ENCODE data around the gene BBX. TPM values are rescaled to one million over a fixed set of nuclear protein-coding genes. Genes with fewer than 3 reads are reported as not detected.

Gene BBX
- 15.7 TPM for polyA plus RNA-seq (2013, experiment 1 of 2)
- polyA plus RNA-seq (2013, experiment 2 of 2) = 24.7 TPM

- peak within 1 kb of the TSS; percentile 53 for H3K9ac ChIP-seq (ENCODE audit: low read depth, low read length)
- no peaks in the 10 kb centered on the region for H3K9me3 ChIP-seq (ENCODE audit: insufficient read depth, low read depth, low read length)
- H3K36me3 ChIP-seq (ENCODE audit: insufficient read depth, low read length) = peaks cover 11% of the 10 kb centered on the region
- H3K4me1 ChIP-seq (ENCODE audit: insufficient read depth, low read length) = 0 out of 2 replicates have a peak, but pooled peaks cover 8% of the 10 kb centered on the region
- H3K4me3 ChIP-seq (ENCODE audit: low read length) = peak within 1 kb of the TSS; percentile 75
- peaks cover 12% of the 10 kb centered on the region for H3K27me3 ChIP-seq (ENCODE audit: insufficient read depth, low read length)
- under 1% methylated on average over 42 of the region's 42 CpGs for WGBS
- H3K27ac ChIP-seq (ENCODE audit: low read depth, low read length) = peak within 1 kb of the TSS; percentile 34; the same call in 1 of the 2 replicates
These were observed at the start of gene BBX for GRCh38 chr3:107522510-107523288. Gene BBX, plus strand, starts transcription at chr3:107522962. Its CDS starts 187,499 bp downstream, at chr3:107710461.

GRCh38 chr3:107476462-107476861, 46.3 kb upstream of the BBX start:
- H3K27ac ChIP-seq (ENCODE audit: low read depth, low read length) = no peak overlapping the region
- H3K9me3 ChIP-seq (ENCODE audit: insufficient read depth, low read depth, low read length) = 0 out of 2 replicates have a peak, but pooled peaks cover 4% of the 10 kb centered on the region
- H3K4me3 ChIP-seq (ENCODE audit: low read length) = no peak overlapping the region
- peaks cover 10% of the 10 kb centered on the region for H3K4me1 ChIP-seq (ENCODE audit: insufficient read depth, low read length)
- no peak overlapping the region for H3K9ac ChIP-seq (ENCODE audit: low read depth, low read length)
- no peaks in the 10 kb centered on the region for H3K27me3 ChIP-seq (ENCODE audit: insufficient read depth, low read length)
- H3K36me3 ChIP-seq (ENCODE audit: insufficient read depth, low read length) = no peaks in the 10 kb centered on the region

GRCh38 chr3:107487490-107487889, 35.3 kb upstream of the BBX start:
- Histone ChIP-seq H3K27me3 (ENCODE audit: insufficient read depth, low read length) (no peaks in the 10 kb centered on the region), H3K4me3 (ENCODE audit: low read length) (no peak overlapping the region), H3K27ac (ENCODE audit: low read depth, low read length) (no peak overlapping the region), H3K9me3 (ENCODE audit: insufficient read depth, low read depth, low read length) (no peaks in the 10 kb centered on the region), H3K9ac (ENCODE audit: low read depth, low read length) (no peak overlapping the region), H3K4me1 (ENCODE audit: insufficient read depth, low read length) (no peaks in the 10 kb centered on the region), H3K36me3 (ENCODE audit: insufficient read depth, low read length) (no peaks in the 10 kb centered on the region)
- 100% methylated on average over 1 of the region's 2 CpGs for WGBS

DNA sequence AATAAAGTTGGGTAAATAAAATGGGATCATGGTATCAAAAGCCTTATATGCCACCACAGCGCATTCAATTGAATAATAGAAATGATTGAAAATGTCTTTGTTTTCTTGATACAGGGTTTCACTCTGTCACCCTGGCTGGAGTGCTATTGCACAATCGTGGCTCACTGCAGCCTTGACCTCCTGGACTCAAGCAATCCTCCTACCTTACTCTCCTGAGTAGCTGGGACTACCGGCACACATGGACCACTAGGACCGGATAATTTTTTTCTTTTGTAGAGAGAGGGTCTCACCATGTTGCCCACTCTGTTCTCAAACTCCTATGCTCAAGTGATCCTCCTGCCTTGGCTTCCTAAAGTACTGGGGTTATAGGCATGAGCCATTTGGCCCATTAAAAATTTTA, 33.8 kb upstream of the BBX start:
- H3K9ac ChIP-seq (ENCODE audit: low read depth, low read length) = no peak overlapping the region
- no peaks in the 10 kb centered on the region for H3K4me1 ChIP-seq (ENCODE audit: insufficient read depth, low read length)
- no peaks in the 10 kb centered on the region for H3K36me3 ChIP-seq (ENCODE audit: insufficient read depth, low read length)
- no peaks in the 10 kb centered on the region for H3K27me3 ChIP-seq (ENCODE audit: insufficient read depth, low read length)
- H3K4me3 ChIP-seq (ENCODE audit: low read length) = no peak overlapping the region
- no peak overlapping the region for H3K27ac ChIP-seq (ENCODE audit: low read depth, low read length)
- H3K9me3 ChIP-seq (ENCODE audit: insufficient read depth, low read depth, low read length) = no peaks in the 10 kb centered on the region
- WGBS = 95% methylated on average over 3 of the region's 4 CpGs

DNA sequence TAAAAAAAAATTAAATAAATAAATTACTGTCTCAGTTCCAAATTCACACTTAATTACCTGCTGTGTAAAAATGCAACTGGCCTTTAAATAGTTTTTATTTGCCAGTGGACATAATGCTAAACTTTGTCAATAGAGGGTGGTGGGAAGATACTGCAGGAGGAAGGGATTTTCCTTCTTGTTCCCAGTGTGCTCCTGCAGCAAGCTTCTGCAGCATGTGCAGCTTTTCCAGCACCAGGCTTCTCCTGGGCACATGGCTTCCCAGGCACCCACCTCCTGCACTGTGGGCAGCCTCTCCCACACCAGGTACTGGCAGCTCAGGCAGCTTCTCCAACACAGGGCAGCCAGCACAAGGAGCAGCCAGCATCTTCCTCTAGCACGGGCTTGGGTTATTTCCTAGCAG, 29.6 kb upstream of the BBX start:
- H3K27me3 ChIP-seq (ENCODE audit: insufficient read depth, low read length) = no peaks in the 10 kb centered on the region
- H3K9me3 ChIP-seq (ENCODE audit: insufficient read depth, low read depth, low read length) = no peaks in the 10 kb centered on the region
- H3K36me3 ChIP-seq (ENCODE audit: insufficient read depth, low read length) = no peaks in the 10 kb centered on the region
- H3K4me1 ChIP-seq (ENCODE audit: insufficient read depth, low read length) = no peaks in the 10 kb centered on the region
- no peak overlapping the region for H3K9ac ChIP-seq (ENCODE audit: low read depth, low read length)
- WGBS = 76% methylated on average over 1 of the region's 1 CpG
- H3K4me3 ChIP-seq (ENCODE audit: low read length) = no peak overlapping the region
- H3K27ac ChIP-seq (ENCODE audit: low read depth, low read length) = no peak overlapping the region

DNA sequence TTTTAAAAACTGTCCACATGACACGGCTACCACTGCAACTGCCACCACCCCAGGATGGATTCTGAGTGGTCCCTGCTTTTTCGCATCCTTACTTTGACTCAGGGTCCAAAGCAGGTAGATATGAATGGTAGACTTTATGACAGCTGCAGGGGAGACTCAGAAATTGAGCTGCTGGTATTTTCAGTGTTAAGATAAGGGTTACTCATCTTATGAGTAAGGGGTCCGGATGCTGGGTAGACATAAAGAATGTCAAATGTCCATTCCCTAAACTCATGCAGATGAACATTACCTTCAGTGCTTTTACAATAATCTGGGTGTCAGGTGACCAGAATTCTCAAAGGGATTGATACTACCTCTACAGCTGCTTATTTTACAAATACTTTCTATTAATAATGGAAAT, 25.9 kb upstream of the BBX start:
- Histone ChIP-seq H3K9me3 (ENCODE audit: insufficient read depth, low read depth, low read length) (no peaks in the 10 kb centered on the region), H3K27me3 (ENCODE audit: insufficient read depth, low read length) (no peaks in the 10 kb centered on the region), H3K9ac (ENCODE audit: low read depth, low read length) (no peak overlapping the region), H3K4me3 (ENCODE audit: low read length) (no peak overlapping the region), H3K27ac (ENCODE audit: low read depth, low read length) (no peak overlapping the region), H3K36me3 (ENCODE audit: insufficient read depth, low read length) (no peaks in the 10 kb centered on the region), H3K4me1 (ENCODE audit: insufficient read depth, low read length) (no peaks in the 10 kb centered on the region)
- 88% methylated on average over 3 of the region's 3 CpGs for WGBS

- 61% methylated on average over 4 of the region's 4 CpGs for WGBS
- H3K4me1 ChIP-seq (ENCODE audit: insufficient read depth, low read length) = no peaks in the 10 kb centered on the region
- H3K27ac ChIP-seq (ENCODE audit: low read depth, low read length) = no peak overlapping the region
These were observed 24.1 kb upstream of the BBX start for GRCh38 chr3:107498646-107499045.

GRCh38 chr3:107506458-107506857, 16.3 kb upstream of the BBX start:
- H3K4me1 ChIP-seq (ENCODE audit: insufficient read depth, low read length) = no peaks in the 10 kb centered on the region
- no peak overlapping the region for H3K9ac ChIP-seq (ENCODE audit: low read depth, low read length)
- no peak overlapping the region for H3K4me3 ChIP-seq (ENCODE audit: low read length)
- H3K27me3 ChIP-seq (ENCODE audit: insufficient read depth, low read length) = no peaks in the 10 kb centered on the region
- 100% methylated on average over 1 of the region's 2 CpGs for WGBS
- no peaks in the 10 kb centered on the region for H3K9me3 ChIP-seq (ENCODE audit: insufficient read depth, low read depth, low read length)
- H3K36me3 ChIP-seq (ENCODE audit: insufficient read depth, low read length) = no peaks in the 10 kb centered on the region
- no peak overlapping the region for H3K27ac ChIP-seq (ENCODE audit: low read depth, low read length)

More at GRCh38 chr3:107498646-107499045, 24.1 kb upstream of the BBX start:
- Histone ChIP-seq H3K36me3 (ENCODE audit: insufficient read depth, low read length) (no peaks in the 10 kb centered on the region), H3K9me3 (ENCODE audit: insufficient read depth, low read depth, low read length) (no peaks in the 10 kb centered on the region), H3K4me3 (ENCODE audit: low read length) (no peak overlapping the region), H3K9ac (ENCODE audit: low read depth, low read length) (0 out of 2 replicates have a peak overlapping the region, but pooled peaks have one; percentile 24), H3K27me3 (ENCODE audit: insufficient read depth, low read length) (no peaks in the 10 kb centered on the region)

- Histone ChIP-seq H3K4me3 (ENCODE audit: low read length) (no peak overlapping the region), H3K4me1 (ENCODE audit: insufficient read depth, low read length) (no peaks in the 10 kb centered on the region), H3K9me3 (ENCODE audit: insufficient read depth, low read depth, low read length) (no peaks in the 10 kb centered on the region), H3K36me3 (ENCODE audit: insufficient read depth, low read length) (no peaks in the 10 kb centered on the region), H3K9ac (ENCODE audit: low read depth, low read length) (no peak overlapping the region), H3K27me3 (ENCODE audit: insufficient read depth, low read length) (no peaks in the 10 kb centered on the region), H3K27ac (ENCODE audit: low read depth, low read length) (no peak overlapping the region)
- WGBS = 100% methylated on average over 2 of the region's 2 CpGs
These were observed 14.4 kb upstream of the BBX start for GRCh38 chr3:107508331-107508730.

- WGBS = 91% methylated on average over 1 of the region's 1 CpG
- H3K4me1 ChIP-seq (ENCODE audit: insufficient read depth, low read length) = no peaks in the 10 kb centered on the region
These were observed 10.7 kb upstream of the BBX start for GRCh38 chr3:107512108-107512507.

DNA sequence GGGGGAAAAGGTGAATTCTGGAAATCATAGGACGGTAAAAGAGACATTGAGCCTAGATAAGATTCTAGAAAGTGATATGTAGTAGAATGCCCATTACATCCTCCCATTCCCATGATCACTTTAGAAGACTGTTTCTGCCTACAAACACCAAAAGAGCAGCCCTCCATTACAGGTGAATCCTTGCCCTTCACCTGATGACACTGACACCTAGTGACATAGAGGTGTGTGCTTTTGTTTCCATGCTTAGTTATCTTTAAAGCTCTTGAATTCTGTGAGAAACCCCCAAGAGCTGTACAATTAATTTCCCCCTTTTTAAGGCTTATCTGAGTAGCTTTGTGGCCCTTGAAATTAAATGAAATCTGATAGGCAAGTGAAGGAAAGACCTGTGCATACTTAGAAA, 8.3 kb upstream of the BBX start:
- WGBS = 62% methylated on average over 1 of the region's 1 CpG
- no peak overlapping the region for H3K27ac ChIP-seq (ENCODE audit: low read depth, low read length)
- no peaks in the 10 kb centered on the region for H3K4me1 ChIP-seq (ENCODE audit: insufficient read depth, low read length)
- no peaks in the 10 kb centered on the region for H3K36me3 ChIP-seq (ENCODE audit: insufficient read depth, low read length)
- H3K9ac ChIP-seq (ENCODE audit: low read depth, low read length) = no peak overlapping the region
- H3K9me3 ChIP-seq (ENCODE audit: insufficient read depth, low read depth, low read length) = no peaks in the 10 kb centered on the region
- H3K27me3 ChIP-seq (ENCODE audit: insufficient read depth, low read length) = no peaks in the 10 kb centered on the region
- no peak overlapping the region for H3K4me3 ChIP-seq (ENCODE audit: low read length)

More at GRCh38 chr3:107512108-107512507, 10.7 kb upstream of the BBX start:
- no peaks in the 10 kb centered on the region for H3K36me3 ChIP-seq (ENCODE audit: insufficient read depth, low read length)
- H3K9ac ChIP-seq (ENCODE audit: low read depth, low read length) = no peak overlapping the region
- no peak overlapping the region for H3K4me3 ChIP-seq (ENCODE audit: low read length)
- H3K27me3 ChIP-seq (ENCODE audit: insufficient read depth, low read length) = no peaks in the 10 kb centered on the region
- no peak overlapping the region for H3K27ac ChIP-seq (ENCODE audit: low read depth, low read length)
- H3K9me3 ChIP-seq (ENCODE audit: insufficient read depth, low read depth, low read length) = no peaks in the 10 kb centered on the region
